GDM1 (cell line): ENCODE data around the gene IL21.
A peak's percentile ranks its signal among the peaks of the same experiment; 100 is the strongest.
"Not testable (repeated sequence)": the region's sequence is repeated elsewhere in the genome, so short reads cannot be mapped to it uniquely, and the experiment has no call there.

ENCODE experiments used
- DNase-seq: peaks from one replicate; lab custom pipeline; 2025; lab: John Stamatoyannopoulos, UW

The IL21 gene

GRCh38 chr4:122577808-122578781 lies 42.8 kb downstream of the IL21 start:
- DNase-seq = peak; percentile 73

- no peak for DNase-seq
Measured at GRCh38 chr4:122577189-122577553, 43.7 kb downstream of the IL21 start.

GRCh38 chr4:122576261-122577188 lies 44.3 kb downstream of the IL21 start:
- DNase-seq = no peak

GRCh38 chr4:122574347-122574746 lies 46.5 kb downstream of the IL21 start:
- DNase-seq = not testable (repeated sequence)

DNA sequence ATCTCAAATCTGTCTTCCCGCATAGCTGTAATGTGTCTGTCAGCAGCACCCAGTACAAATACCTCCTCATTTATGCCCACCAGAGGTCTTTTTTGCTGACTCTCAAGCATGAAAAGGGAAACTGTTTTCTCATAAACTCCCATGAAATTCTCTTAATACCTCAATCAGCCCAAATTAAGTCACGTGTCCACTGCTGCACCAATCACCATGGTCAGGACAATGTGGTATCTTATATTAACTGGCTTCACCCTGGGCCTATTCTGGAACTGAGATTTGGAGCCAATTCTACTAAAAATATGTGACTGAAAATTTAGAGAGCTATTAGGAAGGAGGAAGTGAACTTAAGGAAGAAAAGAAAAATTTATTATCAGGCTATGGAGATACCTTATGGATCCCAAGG lies 58.4 kb downstream of the IL21 start:
- DNase-seq = no peak
